GM23248 (cell line): ENCODE measurements around the gene LIX1. TPM values are rescaled to one million over a fixed set of nuclear protein-coding genes. Genes with fewer than 3 reads are reported as not detected.

Experiments
- DNase-seq: peaks from one replicate; pipeline ENCODE4 v3.0.0-alpha.2; 2015
- H2AFZ ChIP-seq: fragments of 200-600 bp; sonication (generic); 2 replicates; pipeline ENCODE4 v1.6.1; 2016; ENCODE audit warnings: antibody characterized with exemption
- H3F3A ChIP-seq: fragments of 200-600 bp; sonication (generic); 2 replicates; pipeline ENCODE4 v1.6.1; 2016; ENCODE audit warnings: mild to moderate bottlenecking, antibody characterized with exemption, mixed run types; ENCODE audit not compliant: insufficient read depth
- H3K27ac ChIP-seq: fragments of 200-600 bp; sonication (generic); 2 replicates; pipeline ENCODE4 v1.5.1; 2016; ENCODE audit warnings: mild to moderate bottlenecking
- H3K27me3 ChIP-seq: fragments of 200-600 bp; sonication (generic); replicated peaks from 2 replicates; pipeline ENCODE4 v1.6.1; 2016; ENCODE audit warnings: mild to moderate bottlenecking; ENCODE audit not compliant: insufficient read depth
- H3K36me3 ChIP-seq: fragments of 200-600 bp; sonication (generic); 2 replicates; pipeline ENCODE4 v1.6.1; 2016; ENCODE audit warnings: low read depth, mild to moderate bottlenecking
- H3K4me1 ChIP-seq: fragments of 200-600 bp; sonication (generic); 2 replicates; pipeline ENCODE4 v1.6.1; 2016; ENCODE audit warnings: mild to moderate bottlenecking; ENCODE audit not compliant: insufficient read depth
- H3K4me2 ChIP-seq: fragments of 200-600 bp; sonication (generic); one replicate; pipeline ENCODE4 v1.6.1; 2016; ENCODE audit warnings: mild to moderate bottlenecking; ENCODE audit not compliant: unreplicated experiment
- H3K4me3 ChIP-seq: fragments of 200-600 bp; sonication (generic); 2 replicates; pipeline ENCODE4 v1.5.1; 2016; ENCODE audit warnings: mild to moderate bottlenecking
- H3K79me2 ChIP-seq: fragments of 200-600 bp; sonication (generic); 2 replicates; pipeline ENCODE4 v1.6.1; 2016; ENCODE audit warnings: mild to moderate bottlenecking; ENCODE audit not compliant: insufficient read depth
- H3K9ac ChIP-seq: fragments of 200-600 bp; sonication (generic); 2 replicates; pipeline ENCODE4 v1.6.1; 2016; ENCODE audit warnings: mild to moderate bottlenecking
- H3K9me2 ChIP-seq: fragments of 200-600 bp; sonication (generic); 2 replicates; pipeline ENCODE4 v1.6.1; 2016; ENCODE audit warnings: mixed run types, mild to moderate bottlenecking, moderate library complexity; ENCODE audit not compliant: insufficient read depth
- H3K9me3 ChIP-seq: fragments of 200-600 bp; sonication (generic); one replicate; pipeline ENCODE4 v1.6.1; 2017; ENCODE audit warnings: low read depth
- H4K20me1 ChIP-seq: fragments of 200-600 bp; sonication (generic); 2 replicates; pipeline ENCODE4 v1.6.0; 2016; ENCODE audit not compliant: insufficient read depth
- EZH2 ChIP-seq: fragments of 200-600 bp; sonication (generic); IDR thresholded peaks from 2 replicates; pipeline ENCODE4 v1.6.1; 2018; ENCODE audit warnings: antibody characterized with exemption, mild to moderate bottlenecking; ENCODE audit not compliant: insufficient read depth, poor library complexity, severe bottlenecking
- EZH2phosphoT487 ChIP-seq: fragments of 200-600 bp; sonication (generic); IDR thresholded peaks from 2 replicates; pipeline ENCODE4 v1.6.1; 2018; ENCODE audit warnings: antibody characterized with exemption, moderate library complexity, mild to moderate bottlenecking, low read depth; ENCODE audit not compliant: insufficient read depth
- WGBS, 2 experiments: methylation state at CpG; one replicate each; pipeline ENCODE4 v1.1.6; 2015 to 2017; ENCODE audit warnings: low lambda C conversion rate in 2 of 2, low coverage in 1 of 2; ENCODE audit errors: missing lambda C conversion rate in 2 of 2; 5-methylcytosine and 5-hydroxymethylcytosine counted together
- in situ Hi-C: fragments of 300-500 bp; cut with MboI; formaldehyde crosslinking; loops from 2 replicates; pipeline ENCODE4 v1.15.0; 2020
- polyA plus RNA-seq: library from polyadenylated mRNA; unstranded; fragments of >200 nt; fragmentation: Nextera tagmentation; extraction: Ambion mirVana; gene quantifications from 2 replicates; pipeline ENCODE4 v1.2.1, GENCODE V29; 2016
- small RNA-seq: library from RNA; depleted of rRNA; stranded (forward); fragments of <200 nt; gene quantifications from one replicate; pipeline ENCODE3, GENCODE V24; 2014; ENCODE audit warnings: low read depth, low replicate concordance
- total RNA-seq: library from RNA; depleted of rRNA; stranded (reverse); fragments of >200 nt; shearing (Covaris generic); gene quantifications from 2 replicates; pipeline ENCODE4 v1.2.3, GENCODE V29; 2014; rRNA removed

LIX1 gene
- total and polyA plus RNA-seq, 2 experiments from 2014 or later, result not detected

DNA sequence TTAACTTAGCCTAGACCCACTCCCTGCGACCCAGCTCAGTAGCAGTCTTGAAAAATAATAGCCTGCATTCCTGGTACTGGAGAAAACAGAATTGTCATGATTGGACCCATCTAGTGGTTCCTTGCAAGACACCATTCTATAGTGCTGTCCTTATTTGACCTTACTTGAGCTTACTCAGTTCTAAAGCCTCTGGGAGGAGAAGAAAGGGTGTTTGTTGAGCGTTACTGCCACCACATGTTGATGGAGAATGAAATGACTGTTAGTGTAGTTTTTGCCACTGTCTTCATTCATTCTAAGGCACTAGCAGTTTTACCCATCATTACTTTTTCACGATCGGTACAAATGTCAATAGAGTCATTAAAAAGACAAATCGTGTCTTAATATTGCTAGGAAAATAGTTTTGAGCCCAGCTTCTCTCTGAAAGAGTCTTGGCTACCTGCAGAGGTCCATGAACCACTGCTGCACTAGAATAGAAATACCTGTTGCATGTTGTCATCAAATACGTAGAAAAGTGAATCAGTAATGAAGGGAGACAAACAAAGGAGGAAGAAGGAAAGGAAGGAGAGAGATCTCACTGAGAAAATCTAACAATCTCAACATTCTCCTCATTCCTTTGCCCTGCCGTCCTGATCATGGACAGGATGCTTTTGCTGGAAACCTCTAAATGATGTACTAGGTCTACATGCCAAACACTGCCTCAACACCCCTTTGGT is 96.0 kb downstream of the LIX1 start:
- Histone ChIP-seq H3F3A (no peaks in the 10 kb centered on the region), H3K79me2 (no peaks in the 10 kb centered on the region), H3K4me1 (peaks cover 5% of the 10 kb centered on the region; the same call in 1 of the 2 replicates), H3K9ac (no peak overlapping the region), H2AFZ (no peak overlapping the region), H3K27me3 (peaks cover 24% of the 10 kb centered on the region; the same call in 1 of the 2 replicates), H4K20me1 (no peaks in the 10 kb centered on the region), H3K9me2 (no peaks in the 10 kb centered on the region), H3K4me3 (no peak overlapping the region), H3K36me3 (no peaks in the 10 kb centered on the region), H3K27ac (no peak overlapping the region), H3K4me2 (no peak overlapping the region), H3K9me3 (no peaks in the 10 kb centered on the region)
- in situ Hi-C loops, result no loop called here
- peak; percentile 43 for DNase-seq
- no peak for TF ChIP-seq EZH2
- no peak for TF ChIP-seq EZH2phosphoT487
- WGBS, 2 experiments, result 69 to 73% methylated on average over 7 of the region's 7 CpGs

DNA sequence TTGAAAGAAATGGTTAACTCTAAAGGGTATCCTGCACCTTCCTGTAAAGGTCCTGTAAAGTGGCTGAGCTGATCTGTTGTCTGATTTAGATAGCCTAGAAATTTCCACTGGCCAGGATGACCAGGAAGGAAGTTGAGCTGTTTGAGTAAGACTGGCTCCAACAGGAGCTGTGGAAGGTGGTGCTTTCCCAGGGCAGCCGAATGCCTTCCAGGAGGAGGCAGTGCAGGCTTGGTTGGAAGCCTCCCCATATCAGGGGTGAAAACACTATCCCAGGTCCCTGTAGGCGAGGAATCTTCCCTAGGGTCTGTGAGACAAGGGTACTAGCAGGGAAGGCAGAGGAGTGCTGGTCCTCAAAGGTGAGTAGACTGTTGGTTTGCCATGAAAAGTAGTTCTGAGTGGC is 98.4 kb downstream of the LIX1 start:
- 42 to 43% methylated on average over 2 of the region's 2 CpGs for WGBS, 2 experiments
- in situ Hi-C loops, result no loop called here
- peak; percentile 47 for DNase-seq

GRCh38 chr5:97043511-97043910 is 98.9 kb downstream of the LIX1 start:
- no peak overlapping the region for H3K4me2 ChIP-seq
- no peaks in the 10 kb centered on the region for H3K9me2 ChIP-seq
- DNase-seq, result no peak
- 49 to 54% methylated on average over 3 of the region's 3 CpGs for WGBS, 2 experiments
- TF ChIP-seq EZH2phosphoT487 (no peak), EZH2 (no peak)
- H3K36me3 ChIP-seq, result no peaks in the 10 kb centered on the region
- 0 out of 2 replicates have a peak, but pooled peaks cover 6% of the 10 kb centered on the region for H3K27me3 ChIP-seq
- H3K27ac ChIP-seq, result no peak overlapping the region
- no peaks in the 10 kb centered on the region for H3F3A ChIP-seq
- H3K9ac ChIP-seq, result no peak overlapping the region
- no peak overlapping the region for H3K4me3 ChIP-seq
- no peaks in the 10 kb centered on the region for H3K79me2 ChIP-seq
- no peak overlapping the region for H2AFZ ChIP-seq
- in situ Hi-C loops, result no loop called here
- no peaks in the 10 kb centered on the region for H3K9me3 ChIP-seq
- H3K4me1 ChIP-seq, result peaks cover 5% of the 10 kb centered on the region; the same call in 1 of the 2 replicates
- no peaks in the 10 kb centered on the region for H4K20me1 ChIP-seq

More for the DNA sequence above, 98.4 kb downstream of the LIX1 start:
- no peaks in the 10 kb centered on the region for H3K79me2 ChIP-seq
- H4K20me1 ChIP-seq, result no peaks in the 10 kb centered on the region
- no peaks in the 10 kb centered on the region for H3K9me2 ChIP-seq
- no peak overlapping the region for H3K4me3 ChIP-seq
- H3K27ac ChIP-seq, result no peak overlapping the region
- H2AFZ ChIP-seq, result no peak overlapping the region
- H3K9me3 ChIP-seq, result no peaks in the 10 kb centered on the region
- peaks cover 11% of the 10 kb centered on the region; the same call in 1 of the 2 replicates for H3K27me3 ChIP-seq
- peaks cover 5% of the 10 kb centered on the region; the same call in 1 of the 2 replicates for H3K4me1 ChIP-seq
- H3F3A ChIP-seq, result no peaks in the 10 kb centered on the region
- no peak overlapping the region for H3K9ac ChIP-seq
- TF ChIP-seq EZH2, result no peak
- no peak for TF ChIP-seq EZH2phosphoT487
- no peak overlapping the region for H3K4me2 ChIP-seq
- no peaks in the 10 kb centered on the region for H3K36me3 ChIP-seq

- H3K4me1 ChIP-seq, result peaks cover 5% of the 10 kb centered on the region; the same call in 1 of the 2 replicates
- no peak overlapping the region for H2AFZ ChIP-seq
- no peaks in the 10 kb centered on the region for H3K36me3 ChIP-seq
- no peak overlapping the region for H3K9ac ChIP-seq
- in situ Hi-C loops, result no loop called here
- H3K9me2 ChIP-seq, result no peaks in the 10 kb centered on the region
- H3K4me3 ChIP-seq, result no peak overlapping the region
- H3K4me2 ChIP-seq, result no peak overlapping the region
- no peaks in the 10 kb centered on the region for H3K79me2 ChIP-seq
- H4K20me1 ChIP-seq, result no peaks in the 10 kb centered on the region
- DNase-seq, result no peak
- no peak overlapping the region for H3K27ac ChIP-seq
- TF ChIP-seq EZH2, result no peak
- TF ChIP-seq EZH2phosphoT487, result no peak
- no peaks in the 10 kb centered on the region for H3F3A ChIP-seq
- H3K9me3 ChIP-seq, result no peaks in the 10 kb centered on the region
- 82 to 89% methylated on average over 7 of the region's 7 CpGs for WGBS, 2 experiments
- H3K27me3 ChIP-seq, result 0 out of 2 replicates have a peak, but pooled peaks cover 1% of the 10 kb centered on the region
Measured at GRCh38 chr5:97042996-97043395, 99.4 kb downstream of the LIX1 start.

Small RNA genes within 50 kb of the gene (small RNA-seq; reads per million reads assigned to genes)
- gene RNU1-73P, result not detected

Other genes with a start within 250 kb of the LIX1 start
- gene LNPEP, start 206.5 kb downstream of the LIX1 start, total RNA-seq, result 20.1 and 30.1 TPM in 2 replicates
- gene LNPEP, start 206.5 kb downstream of the LIX1 start, polyA plus RNA-seq, result 6.8 and 7.3 TPM in 2 replicates
- gene RIOK2, start 40.6 kb upstream of the LIX1 start, total RNA-seq, result 23.0 and 35.5 TPM in 2 replicates
- gene RIOK2, start 40.6 kb upstream of the LIX1 start, polyA plus RNA-seq, result 53.8 and 55.6 TPM in 2 replicates